Activated CD4-positive, alpha-beta T cell treated with anti-CD3 and anti-CD28 coated beads, Interleukin-2, Interleukin-4, amounts not matched to agents 100 ng/mL and 50 ng/mL, durations not matched to agents 16 hours and 8 hours (primary cell): Measurements from ENCODE around the gene ROBO3.
A peak's percentile ranks its signal among the peaks of the same experiment; 100 is the strongest.

Source experiments
- DNase-seq: peaks from one replicate; pipeline ENCODE4 v3.0.0-alpha.2; 2020; ENCODE audit warnings: low spot score

Gene ROBO3

GRCh38 chr11:124846070-124846673 is 19.1 kb upstream of the ROBO3 start:
- no peak for DNase-seq

GRCh38 chr11:124859171-124859570 is 6.1 kb upstream of the ROBO3 start:
- DNase-seq: no peak

GRCh38 chr11:124861670-124862069 is 3.6 kb upstream of the ROBO3 start:
- DNase-seq: no peak

GRCh38 chr11:124863137-124863825 is 2.0 kb upstream of the ROBO3 start:
- no peak for DNase-seq

- DNase-seq: no peak
Observed at GRCh38 chr11:124863826-124864165, 1.4 kb upstream of the ROBO3 start.

- DNase-seq: no peak
Observed at GRCh38 chr11:124864176-124864891, 898 bp upstream of the ROBO3 start.

- no peak for DNase-seq
Observed at GRCh38 chr11:124864892-124865180, 396 bp upstream of the ROBO3 start.

- peak; percentile 30 for DNase-seq
Observed at GRCh38 chr11:124865902-124866851, 945 bp downstream of the ROBO3 start.

- peak; percentile 17 for DNase-seq
Observed at GRCh38 chr11:124867700-124868099, 2.5 kb downstream of the ROBO3 start.

- DNase-seq: no peak
Observed at GRCh38 chr11:124868331-124869274, 3.4 kb downstream of the ROBO3 start.

- no peak for DNase-seq
Observed at GRCh38 chr11:124869331-124869730, 4.1 kb downstream of the ROBO3 start.

- no peak for DNase-seq
Observed at GRCh38 chr11:124869856-124870387, 4.7 kb downstream of the ROBO3 start.

GRCh38 chr11:124870430-124870829 is 5.2 kb downstream of the ROBO3 start:
- DNase-seq: no peak

GRCh38 chr11:124872280-124872679 is 7.0 kb downstream of the ROBO3 start:
- DNase-seq: no peak

GRCh38 chr11:124872741-124873140 is 7.5 kb downstream of the ROBO3 start:
- no peak for DNase-seq

- DNase-seq: no peak
Observed at GRCh38 chr11:124873951-124874350, 8.7 kb downstream of the ROBO3 start.

- no peak for DNase-seq
Observed at GRCh38 chr11:124874571-124875255, 9.5 kb downstream of the ROBO3 start.

GRCh38 chr11:124875401-124875800 is 10.2 kb downstream of the ROBO3 start:
- no peak for DNase-seq

- peak; percentile 66 for DNase-seq
Observed at GRCh38 chr11:124875943-124876817, 10.9 kb downstream of the ROBO3 start.
